ENCODE measurements around the gene GPN2.
A peak's percentile ranks its signal among the peaks of the same experiment; 100 is the strongest.

Gene GPN2

GRCh38 chr1:26889551-26890466 lies at the start of gene GPN2:
TSS of gene GPN2 (minus strand) at chr1:26890283. CDS start at chr1:26890096, 187 bp downstream.
- ATAC-seq: peak; percentile 97 to 98

DNA sequence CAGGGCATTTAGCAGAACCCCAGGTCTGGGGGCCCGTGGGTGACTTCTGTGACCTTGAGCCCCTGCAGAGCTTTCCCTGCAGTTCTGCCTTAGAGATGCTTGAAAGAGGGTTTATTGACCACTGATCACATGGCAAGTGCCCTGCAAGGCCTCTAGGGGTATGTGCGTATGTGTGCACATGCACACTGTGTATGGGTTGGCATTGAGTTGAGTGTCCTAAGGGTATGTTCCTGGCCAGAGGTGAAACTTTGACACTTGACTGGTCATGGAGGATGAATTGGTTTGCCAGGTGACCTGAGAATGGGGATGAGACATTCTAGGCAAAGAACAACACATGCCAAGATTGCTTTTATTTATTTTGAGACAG lies 48.6 kb upstream of the GPN2 start:
- ATAC-seq: no peak

GRCh38 chr1:26938004-26938658 lies 48.0 kb upstream of the GPN2 start:
- ATAC-seq: no peak

DNA sequence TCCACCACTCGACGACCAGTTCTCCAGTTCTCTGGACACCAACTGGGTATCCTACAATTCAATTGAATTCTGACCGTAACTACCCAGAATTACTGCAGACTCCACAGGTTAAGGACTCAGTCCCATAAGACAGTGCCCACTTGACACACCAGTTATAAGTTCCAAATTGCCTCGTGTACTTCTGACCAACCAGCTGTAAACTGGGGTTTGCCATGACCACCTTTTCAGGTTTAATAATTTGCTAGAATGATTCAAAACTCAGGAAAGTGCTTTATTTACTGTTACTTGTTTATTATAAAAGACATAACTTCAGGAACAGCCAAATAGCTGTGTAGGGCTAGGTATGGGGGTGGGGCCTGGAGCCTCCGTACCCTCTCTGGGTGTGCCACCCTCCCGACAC lies 46.7 kb upstream of the GPN2 start:
- ATAC-seq: no peak

DNA sequence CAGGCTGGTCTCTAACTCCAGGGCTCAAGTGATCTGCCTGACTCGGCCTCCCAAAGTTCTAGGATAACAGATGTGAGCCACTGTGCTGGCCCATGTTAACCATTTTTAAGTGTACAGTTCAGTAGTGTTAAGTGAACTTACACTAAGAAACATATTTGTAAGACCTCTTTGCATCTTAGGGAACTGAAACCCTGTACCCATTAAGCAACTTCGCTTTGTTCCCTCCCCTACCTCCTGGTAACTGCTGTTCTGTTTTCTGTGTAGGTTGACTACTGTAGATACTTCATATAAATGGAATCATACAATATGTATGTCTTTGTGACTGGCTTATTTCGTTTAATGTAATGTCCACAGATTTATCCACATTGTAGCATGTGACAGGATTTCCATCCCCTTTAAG lies 42.4 kb upstream of the GPN2 start:
- ATAC-seq: no peak

GRCh38 chr1:26923711-26924110 lies 33.6 kb upstream of the GPN2 start:
- ATAC-seq: no peak

DNA sequence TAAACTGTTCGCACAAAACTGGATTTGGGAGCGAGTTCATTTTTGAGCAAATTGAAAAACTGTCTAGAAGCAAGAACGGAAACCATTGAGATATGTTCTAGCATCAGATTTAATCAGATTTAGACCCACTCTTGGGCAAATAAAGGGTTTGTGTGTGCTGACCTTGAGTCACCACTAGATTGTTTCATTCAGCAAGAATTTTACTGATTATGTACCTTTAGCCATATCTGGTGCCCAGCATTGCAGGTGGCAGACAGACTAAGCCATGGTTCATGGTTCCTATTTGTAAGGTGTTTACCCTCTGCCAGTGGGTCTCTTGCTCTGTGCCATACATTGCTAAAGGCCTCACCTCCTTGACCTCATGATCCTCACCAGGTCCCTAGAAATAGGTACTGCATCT lies 32.8 kb upstream of the GPN2 start:
- ATAC-seq: no peak

DNA sequence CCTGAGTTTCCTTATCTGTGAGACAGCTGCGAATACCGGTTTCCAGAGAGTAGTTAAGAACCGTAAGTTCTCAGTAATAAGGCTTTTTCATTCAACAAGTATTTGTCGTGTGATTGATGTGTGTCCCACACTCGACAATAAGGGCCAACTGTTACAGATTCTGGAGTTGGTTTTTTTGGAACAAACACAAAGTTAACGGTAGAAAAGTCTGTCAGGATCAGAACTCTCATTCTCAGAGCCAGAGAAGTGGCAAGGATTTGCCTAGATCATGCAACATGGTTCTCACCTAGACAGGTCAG lies 32.3 kb upstream of the GPN2 start:
- no peak for ATAC-seq

DNA sequence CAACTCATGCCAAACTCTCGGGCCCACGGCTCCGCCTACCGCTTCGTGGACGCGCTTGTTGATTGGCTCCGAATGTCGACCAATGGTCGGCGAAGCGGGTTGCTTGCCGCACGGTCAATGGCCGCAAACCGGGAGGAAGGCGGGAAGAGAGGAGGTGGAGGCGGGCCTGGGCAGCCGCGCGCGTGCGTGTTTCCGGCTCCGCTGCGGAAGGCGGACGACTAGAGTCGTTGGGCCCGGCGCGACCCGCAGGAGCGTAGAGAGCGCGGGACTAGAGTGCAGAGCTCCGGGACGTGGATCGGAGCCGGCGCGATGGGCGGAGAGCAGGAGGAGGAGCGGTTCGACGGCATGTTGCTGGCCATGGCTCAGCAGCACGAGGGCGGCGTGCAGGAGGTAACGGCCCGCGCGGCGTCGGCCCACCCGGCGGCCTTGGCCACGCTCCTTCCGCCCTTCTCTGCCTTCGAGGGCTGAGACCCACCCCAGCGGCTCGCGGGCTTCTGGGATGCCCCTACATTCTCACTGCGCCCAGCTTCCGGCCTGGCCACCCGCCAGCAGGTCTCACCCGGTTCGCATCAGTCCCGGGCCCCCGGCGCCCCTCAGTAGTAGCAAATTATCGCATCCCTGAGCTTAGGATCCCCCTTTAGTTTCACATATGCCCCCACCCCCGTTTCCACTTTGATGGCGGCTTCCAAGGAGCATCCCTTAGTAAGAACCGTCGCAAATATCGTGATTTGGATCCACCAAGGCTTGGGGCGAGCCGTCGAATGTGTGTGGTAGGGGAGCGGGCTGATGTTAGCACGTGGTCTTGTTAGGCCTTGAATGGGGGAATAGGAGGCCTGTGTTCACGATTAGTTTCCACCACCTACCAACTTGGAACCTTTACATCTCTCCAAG lies 31.7 kb upstream of the GPN2 start, which contains the start of gene NUDC:
NUDC (plus strand) TSS at position 204 of the 891 bp plus-strand sequence; CDS start at position 310, 106 bp downstream.
- ATAC-seq: peak; percentile 93 to 95

DNA sequence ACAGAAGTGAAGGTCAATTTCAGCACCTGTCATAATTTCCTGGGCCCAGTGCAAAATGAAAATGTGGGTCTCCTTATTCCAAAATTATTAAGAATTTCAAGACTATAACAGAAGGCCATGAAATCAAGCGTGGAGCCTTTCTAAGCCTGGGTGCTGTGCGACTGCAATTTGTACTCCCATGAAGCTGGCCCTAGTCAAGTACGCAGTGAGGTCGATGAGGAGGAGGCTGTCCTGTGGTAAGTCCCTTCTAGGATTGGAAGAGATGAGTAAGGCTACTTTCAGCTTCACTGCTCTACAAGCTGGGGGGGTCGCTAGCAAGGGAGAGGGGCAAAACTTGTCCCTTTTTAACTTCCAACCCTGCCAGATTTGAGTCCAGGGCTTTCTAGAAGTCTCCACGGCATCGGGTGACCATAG lies 31.1 kb upstream of the GPN2 start:
- peak; percentile 68 to 69 for ATAC-seq

DNA sequence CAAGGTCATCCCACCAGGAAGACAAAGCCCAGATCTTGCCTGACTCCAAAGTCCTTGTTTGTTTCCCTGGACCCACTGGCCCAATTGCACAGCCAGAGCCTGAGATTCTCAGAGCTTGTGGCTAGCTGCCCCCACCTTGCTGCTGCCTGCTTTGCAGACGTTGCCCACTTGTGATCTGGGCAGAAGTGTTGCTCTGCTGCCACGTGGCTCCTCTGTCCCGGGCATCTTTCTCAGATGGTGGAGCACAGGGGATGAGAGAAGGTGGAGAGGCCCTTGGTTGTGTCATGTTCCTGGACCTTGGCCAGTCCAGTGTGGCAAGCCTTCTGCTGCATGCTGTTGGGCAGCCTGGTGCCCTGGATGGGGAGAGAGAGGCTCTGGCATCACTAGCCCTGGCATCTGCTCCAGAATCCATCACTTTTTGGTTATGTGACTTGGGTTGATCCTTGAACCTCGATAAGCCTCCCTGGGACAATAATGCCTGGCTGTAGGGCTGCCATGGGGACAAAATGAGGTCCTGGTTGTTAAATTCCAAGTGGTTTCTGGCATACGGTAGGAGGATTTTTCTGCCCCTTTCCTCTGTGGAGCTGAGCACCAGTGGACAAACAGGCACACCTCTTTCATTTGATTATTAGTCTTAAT lies 25.2 kb upstream of the GPN2 start:
- ATAC-seq: no peak

DNA sequence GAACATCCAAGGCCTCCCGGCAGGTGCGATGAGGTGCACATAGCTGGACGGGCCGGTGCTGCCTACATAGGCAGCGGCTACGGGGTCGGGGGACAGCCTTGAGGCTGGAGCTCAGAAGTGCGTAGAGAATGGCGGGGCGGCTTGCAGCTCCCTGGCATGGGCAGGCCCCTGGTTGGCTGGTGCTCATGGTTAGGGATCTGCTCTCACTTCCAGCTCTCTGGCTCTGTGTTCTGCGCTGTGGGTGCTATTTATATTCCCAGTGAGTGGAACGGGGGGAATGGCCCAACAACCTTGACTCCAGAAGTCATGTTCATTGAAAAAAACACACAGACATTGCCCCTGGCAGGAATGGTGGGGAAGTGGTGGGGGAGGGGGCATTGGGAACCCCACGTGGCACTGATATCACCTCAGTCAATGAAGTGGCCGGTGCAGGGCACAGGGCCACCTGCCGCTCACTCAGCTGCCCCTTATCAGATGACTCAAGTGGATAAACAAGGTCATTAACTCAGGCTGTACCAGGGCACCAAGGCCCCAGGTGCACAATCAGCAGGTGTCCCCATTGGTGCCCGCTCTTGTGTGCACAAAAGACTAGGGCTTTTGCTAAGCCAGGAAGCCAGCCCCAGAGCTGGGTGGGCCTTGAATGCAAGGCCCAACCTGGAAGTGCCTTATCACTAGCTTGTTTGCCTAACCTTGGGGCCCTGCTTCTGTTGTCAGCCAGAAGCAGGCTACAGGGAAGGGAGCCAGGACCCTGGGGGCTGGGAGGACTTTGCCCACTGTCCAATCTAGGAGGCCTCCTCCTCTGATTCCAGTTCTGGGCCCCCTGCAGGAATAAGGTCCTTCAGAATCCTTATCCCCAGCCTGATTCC lies 23.9 kb upstream of the GPN2 start, which contains the start of gene NR0B2:
NR0B2 (minus strand) TSS at position 222 of the 866 bp plus-strand sequence; CDS start at position 187, 35 bp downstream.
- ATAC-seq: no peak

- no peak for ATAC-seq
Measured at GRCh38 chr1:26913389-26913753, 23.3 kb upstream of the GPN2 start.

GRCh38 chr1:26912147-26912490 lies 22.0 kb upstream of the GPN2 start:
- ATAC-seq: no peak

- ATAC-seq: no peak
Measured at GRCh38 chr1:26911399-26912146, 21.5 kb upstream of the GPN2 start.

- no peak for ATAC-seq
Measured at GRCh38 chr1:26910343-26911160, 20.5 kb upstream of the GPN2 start.

- no peak for ATAC-seq
Measured at GRCh38 chr1:26909951-26910342, 19.9 kb upstream of the GPN2 start.

DNA sequence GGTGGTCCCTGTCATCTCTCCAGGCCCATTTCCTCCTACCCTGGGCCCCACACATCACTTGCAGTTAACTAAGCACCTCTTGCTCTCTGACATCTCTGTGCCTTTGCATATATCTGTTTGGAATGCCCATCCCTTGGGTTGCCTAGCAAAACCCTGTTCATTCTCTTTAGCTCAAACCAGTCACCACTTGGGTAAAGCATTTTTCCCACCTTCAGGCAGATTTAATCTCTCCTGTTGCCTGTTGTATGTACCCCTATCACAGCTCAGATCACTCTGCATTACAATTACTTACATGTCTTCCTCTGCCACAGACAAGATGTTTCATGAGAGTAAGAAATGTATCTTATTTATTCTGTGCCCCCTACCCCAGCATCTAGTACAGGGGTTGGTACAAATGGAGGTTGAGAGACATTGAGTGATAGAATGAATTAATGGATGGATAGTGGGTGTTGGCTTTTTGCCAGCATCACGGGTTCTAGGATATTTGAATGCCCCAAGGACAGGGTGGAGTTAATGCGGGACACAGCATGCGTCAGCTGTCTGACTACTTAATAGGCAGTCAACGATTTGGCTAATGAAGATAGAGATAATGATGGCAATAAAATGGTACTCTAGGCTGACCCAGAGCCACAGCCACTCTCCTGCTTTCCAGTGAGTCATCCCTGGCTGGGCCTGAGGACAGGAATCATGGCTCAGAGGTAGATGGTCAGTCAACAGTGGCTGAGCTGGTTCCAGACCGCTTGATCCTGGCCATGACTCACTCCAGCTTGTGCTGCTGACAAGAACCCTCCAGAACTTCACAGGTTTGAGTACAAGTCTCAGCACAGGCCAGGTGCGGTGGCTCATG lies 17.2 kb upstream of the GPN2 start:
- no peak for ATAC-seq
